ENCODE results near the gene POLR2J.

Gene POLR2J

GRCh38 chr7:102439963-102440795 is 38.5 kb downstream of the POLR2J start:
- no peak for DNase-seq (ENCODE audit: low spot score)

- no peak for DNase-seq (ENCODE audit: low spot score)
Measured at GRCh38 chr7:102436118-102436517, 42.6 kb downstream of the POLR2J start.

DNA sequence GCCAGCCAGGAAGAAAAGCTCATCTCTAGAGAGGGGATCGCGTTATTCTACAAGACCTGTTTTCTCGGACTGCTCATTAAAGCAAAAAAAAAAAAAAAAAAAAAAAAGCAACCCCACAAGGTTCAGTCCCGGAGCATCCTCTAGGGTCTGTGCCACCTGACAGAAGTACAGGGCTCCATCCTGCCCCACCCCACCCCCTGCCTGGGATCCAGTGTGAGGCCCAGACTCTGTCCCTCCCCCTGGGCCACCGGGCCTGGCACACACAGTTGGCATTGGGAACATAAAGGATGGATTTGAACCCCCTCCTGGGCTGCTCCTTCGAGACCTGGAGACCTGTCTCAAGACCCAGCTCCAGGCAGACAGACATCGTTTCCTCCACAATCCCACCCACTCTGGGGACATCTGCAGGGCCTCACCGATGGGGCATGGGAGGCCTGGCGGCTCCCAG is 44.7 kb downstream of the POLR2J start:
- no peak for DNase-seq (ENCODE audit: low spot score)

DNA sequence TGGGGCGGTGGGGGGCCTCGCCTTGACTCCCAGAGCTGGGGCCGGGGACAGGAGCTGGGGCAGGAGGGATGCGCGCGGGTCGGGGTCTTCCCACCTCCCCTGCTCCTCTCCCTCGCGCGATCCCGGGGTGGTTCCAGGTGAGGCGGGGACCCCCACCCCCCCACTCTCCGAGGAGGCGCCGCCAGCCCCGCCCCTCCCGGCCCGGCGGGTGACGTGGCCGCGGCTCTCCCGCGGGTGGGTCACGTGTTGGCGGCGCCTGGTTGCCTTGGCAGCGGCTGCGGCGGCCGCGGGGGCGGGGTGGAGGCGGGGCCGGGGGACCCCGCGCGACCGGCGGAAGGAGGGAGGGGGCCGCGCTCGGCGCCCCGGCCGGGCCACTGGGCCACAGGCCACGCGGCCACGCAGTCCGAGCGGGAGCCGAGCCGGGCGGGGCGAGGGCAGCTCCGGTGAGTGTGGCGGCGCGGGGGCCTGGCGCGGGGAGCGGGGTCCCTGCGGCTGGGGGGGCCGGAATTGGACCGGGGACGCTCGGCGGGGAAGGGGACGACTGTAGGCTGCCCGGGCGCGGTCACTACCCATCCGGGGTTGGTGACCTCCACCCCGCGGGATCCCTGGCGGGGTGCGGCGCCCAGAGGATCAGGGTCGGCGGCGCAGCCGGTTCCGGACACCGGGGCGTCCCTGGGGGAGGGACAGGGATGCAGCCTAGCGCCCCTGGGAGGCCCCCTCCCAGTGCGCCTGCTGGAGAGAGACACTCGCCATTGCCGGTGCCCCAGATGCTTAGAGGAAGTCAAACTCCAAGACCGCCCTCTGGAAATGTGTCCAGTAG is 45.3 kb downstream of the POLR2J start, which contains the start of gene ORAI2:
ORAI2 (plus strand) TSS at position 357 of the 820 bp plus-strand sequence. CDS start 5,382 bp downstream, outside the sequence.
- peak; percentile 87 for DNase-seq (ENCODE audit: low spot score)

DNA sequence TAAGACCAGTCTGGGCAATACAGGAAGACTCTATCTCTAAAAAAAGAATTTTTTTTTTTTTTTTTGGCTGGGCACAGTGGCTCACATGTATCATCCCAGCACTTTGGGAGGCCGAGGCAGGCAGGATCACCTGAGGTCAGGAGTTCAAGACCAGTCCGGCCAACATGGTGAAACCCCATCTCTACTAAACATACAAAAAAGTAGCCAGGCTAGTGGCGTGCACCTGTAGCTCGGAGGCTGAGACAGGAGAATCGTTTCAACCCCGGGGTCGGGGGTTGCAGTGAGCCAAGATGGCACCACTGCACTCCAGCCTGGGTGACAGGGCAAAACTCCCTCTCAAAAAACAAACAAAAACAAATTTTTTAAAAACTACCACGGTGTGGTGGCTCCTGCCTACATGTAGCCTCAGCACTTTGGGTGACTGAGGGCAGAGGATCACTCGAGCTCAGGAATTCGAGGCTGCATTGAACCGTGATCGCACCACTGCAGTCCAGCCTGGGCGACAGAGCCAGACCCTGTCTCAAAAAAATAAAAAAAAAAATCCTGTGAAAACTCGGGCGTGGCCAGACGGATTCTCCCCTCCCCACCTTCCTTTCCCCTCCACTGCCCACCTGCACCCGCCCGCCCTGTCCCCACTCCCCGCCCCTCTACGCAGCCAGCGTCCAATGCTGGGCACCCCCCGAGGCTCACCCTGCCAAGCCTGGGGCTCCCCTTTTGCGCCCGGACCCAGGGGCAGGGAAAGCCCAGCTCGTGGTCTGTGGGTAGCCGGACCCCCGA is 46.1 kb downstream of the POLR2J start:
- DNase-seq (ENCODE audit: low spot score) = no peak

DNA sequence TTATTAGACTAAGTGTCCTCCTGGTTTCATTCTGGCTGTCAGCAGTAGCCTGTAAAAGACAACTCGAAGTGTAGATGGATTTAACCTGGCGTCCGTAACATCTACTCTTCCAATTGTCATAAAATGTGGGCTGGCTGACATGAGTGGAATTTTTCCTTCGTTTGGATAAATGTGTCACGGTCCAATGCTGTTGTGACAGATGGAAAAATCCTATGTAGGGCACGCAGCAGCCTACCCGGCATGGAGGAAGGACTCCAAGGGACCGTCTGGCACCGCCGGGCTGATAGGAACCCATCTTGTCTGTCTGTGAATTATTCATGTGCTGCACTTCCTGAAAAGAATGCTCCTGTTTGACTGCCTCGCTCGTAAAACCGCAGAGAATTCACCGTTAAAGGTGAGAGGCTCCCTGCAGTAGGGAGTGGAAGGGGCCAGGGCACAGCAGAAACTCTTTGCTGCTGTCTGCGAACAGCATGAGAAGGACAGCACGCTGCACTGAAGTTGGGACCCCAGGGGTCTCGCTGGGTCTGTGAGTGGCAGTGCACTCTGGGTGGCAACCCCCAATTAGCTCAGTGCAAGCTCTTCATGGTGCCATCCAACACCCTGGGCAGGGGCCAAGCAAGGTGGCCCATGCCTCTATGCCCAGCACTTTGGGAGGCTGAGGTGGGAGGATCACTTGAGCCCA is 47.0 kb downstream of the POLR2J start:
- no peak for DNase-seq (ENCODE audit: low spot score)

DNA sequence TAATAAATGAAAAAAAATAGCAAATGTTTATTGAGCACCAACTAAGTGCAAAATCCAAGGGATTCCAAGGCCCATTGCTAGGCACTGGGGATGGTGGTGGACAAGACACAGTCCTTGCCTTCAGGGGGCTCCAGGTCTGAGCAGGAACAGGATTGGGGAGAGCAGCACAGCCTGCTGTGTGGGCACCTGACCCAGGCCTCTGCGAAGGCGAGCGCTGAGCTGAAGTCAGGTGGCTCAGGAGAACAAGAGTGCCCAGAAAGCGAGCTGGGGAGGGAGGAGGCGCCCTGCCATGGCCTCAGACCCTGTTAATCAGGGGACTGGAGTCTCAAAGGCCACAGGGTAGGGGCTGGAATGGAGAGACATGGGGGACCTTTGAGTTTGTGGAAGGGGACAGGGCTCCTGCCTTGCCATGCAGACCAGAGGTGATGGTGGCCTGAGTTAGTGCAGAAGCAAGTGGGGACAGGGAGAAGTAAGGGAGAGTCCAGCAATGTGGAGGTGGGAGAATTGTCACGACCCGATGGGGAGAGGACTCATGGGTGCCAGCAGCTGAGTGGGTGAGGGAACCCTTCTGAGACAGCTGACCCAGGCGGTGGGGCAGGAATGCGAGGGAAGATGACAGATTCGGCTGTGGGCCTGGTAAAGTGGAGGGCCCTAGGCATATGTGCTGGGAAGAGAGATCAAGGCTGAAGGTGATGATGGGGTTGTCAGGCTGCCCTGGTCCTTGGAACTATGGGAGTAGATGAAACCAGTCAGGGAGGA is 49.4 kb downstream of the POLR2J start:
- DNase-seq (ENCODE audit: low spot score) = no peak

DNA sequence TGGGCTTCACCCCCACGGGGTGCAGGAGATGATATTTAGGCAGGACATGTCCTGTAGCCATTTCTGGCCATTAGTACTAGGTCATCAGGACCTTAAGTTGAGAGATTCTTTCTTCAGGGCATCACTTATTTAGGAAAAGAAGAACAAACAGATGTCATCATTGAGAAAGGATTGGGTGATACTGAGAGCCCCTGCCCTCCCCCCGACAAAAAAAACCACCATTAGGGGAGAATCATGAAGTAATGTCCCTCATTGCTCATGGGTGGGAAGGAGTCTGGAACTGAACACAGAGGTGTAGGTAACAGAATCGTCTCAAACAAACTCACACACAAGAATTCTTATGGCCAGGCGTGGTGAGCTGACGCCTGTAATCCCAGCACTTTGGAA is 51.7 kb downstream of the POLR2J start:
- DNase-seq (ENCODE audit: low spot score) = no peak

DNA sequence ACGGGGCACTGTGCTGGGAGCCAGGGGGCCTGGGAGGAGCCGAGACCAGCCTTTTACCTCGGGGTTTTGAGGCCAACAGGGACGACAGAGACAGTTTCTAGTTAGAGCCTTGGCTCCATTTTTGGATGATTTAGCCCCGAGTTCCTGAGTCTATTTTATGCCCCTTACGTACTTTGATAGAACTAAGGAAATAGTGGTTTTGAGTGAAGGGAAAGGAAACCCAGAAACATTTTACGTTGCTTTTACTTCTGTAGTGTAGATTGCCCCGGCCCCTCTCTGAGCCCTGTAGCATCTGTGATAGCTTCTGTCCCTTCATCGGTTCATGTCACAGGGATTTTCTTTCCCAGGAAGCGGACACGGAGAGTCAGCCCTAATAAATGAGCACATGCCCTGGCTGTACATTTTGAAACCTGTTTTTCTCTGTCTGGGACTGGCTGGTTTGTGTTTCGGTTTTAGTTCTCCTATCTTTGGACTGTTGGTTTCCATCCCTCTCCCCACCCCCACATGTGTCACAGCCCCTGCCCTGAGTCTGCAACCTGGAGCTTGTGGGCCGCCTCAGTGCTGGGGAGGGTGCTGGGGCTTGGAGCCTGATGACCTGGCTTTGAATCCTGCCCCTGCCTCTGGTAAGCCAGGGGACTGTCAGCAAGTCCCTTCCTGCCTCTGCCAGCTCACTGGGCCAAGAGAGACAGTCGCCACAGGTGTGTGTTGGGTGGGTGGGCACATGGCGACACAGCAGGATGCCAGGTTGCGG is 52.3 kb downstream of the POLR2J start:
- DNase-seq (ENCODE audit: low spot score) = no peak

DNA sequence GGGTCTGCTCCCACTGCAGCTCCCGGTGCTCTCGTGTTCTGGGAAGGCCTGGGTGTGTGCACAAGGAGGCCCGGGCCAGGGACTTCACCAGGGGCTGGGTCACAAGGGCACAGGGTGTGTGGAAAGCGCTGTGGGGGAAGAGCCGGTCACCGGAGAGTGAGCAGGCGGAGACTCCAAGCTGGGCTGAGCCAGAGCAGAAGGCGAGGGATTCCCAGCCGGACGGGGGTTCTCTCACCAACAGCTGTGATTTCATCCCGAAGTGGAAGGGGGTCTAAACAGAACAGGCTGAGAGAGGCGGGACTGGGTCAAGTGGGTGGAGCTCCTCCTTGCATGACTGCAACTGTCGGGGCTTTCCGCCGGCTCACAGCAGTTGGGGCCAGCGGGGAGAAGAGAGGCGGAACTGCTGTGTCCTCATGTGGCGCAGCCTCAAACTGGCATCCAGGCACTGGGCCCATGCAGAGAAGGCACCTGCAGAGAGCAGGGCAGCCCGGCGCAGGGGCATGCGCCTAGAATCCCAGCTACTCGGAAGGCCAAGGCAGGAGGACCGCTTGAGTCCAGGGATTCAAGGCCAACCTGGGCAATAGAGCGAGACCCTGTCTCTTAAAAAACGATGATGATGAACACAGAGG is 53.0 kb downstream of the POLR2J start:
- DNase-seq (ENCODE audit: low spot score) = peak; percentile 72

DNA sequence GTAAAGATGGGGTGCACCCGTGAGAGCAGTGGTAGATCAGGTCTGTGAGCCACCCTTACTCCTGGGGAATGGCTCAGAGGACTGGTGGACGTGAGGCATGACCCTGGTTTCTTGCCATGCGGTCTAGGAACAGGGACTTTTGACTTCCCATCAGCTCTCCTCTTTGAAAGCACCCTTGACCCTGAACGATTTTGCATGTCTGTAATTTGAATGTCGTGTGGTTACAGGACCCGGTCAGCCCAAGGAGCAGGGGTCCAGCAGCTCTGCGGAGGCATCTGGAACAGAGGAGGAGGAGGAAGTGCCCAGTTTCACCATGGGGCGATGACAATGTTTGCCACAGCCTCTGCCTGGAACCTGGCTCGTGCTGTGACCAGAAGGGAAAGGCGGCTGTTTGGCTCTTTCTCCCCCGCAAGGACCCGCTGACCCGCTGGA is 53.9 kb downstream of the POLR2J start:
- DNase-seq (ENCODE audit: low spot score) = no peak

DNA sequence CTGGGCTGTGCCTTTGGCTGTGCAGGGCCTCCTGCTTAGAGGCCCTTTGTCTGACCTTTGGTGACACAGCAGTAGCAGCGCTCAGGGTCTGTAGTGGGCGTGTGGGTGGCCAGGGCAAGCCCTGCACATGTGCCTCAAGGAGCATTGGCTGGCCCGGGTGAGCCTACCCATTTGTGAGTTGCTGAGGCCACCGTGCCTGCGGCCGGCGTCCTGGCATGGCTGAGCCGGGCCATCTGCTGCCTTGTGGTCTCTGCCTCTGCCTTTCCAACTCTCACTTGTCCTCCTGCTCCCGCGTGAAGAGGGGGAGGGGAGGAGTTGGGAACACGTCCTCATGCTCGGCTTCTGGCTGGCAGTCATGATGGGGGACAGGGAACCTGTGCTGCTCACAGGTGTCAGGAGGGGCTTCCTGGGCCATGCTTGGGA is 54.6 kb downstream of the POLR2J start:
- no peak for DNase-seq (ENCODE audit: low spot score)
